Measurements from ENCODE around the gene C1orf216.

GRCh38 chr1:35715568-35716002, 3.1 kb downstream of the C1orf216 start:
- TF ChIP-seq CBFB (CRISPR knock-in tag; IDR thresholded peaks at IDR 0.05; ENCODE audit: low read depth) (no peak), SP1 (CRISPR knock-in tag; conservative IDR thresholded peaks at IDR 0.05) (no peak), PRDM15 (CRISPR knock-in tag; IDR thresholded peaks at IDR 0.05) (no peak), ATF1 (CRISPR knock-in tag; IDR thresholded peaks at IDR 0.05) (no peak), JUN (CRISPR knock-in tag; IDR thresholded peaks at IDR 0.05) (no peak), ZNF263 (CRISPR knock-in tag; IDR thresholded peaks at IDR 0.05; ENCODE audit: low read depth) (no peak), CTCF (IDR thresholded peaks at IDR 0.05) (peak; percentile 73), ZSCAN18 (CRISPR knock-in tag; IDR thresholded peaks at IDR 0.05) (no peak)

Data from WTC11 (cell line).